Hematopoietic multipotent progenitor cell treated with erythropoietin and hydrocortisone succinate and interleukin-3 and kit ligand, for 4 days (in vitro differentiated cells): ENCODE data around the gene CHRD.
A peak's percentile ranks its signal among the peaks of the same experiment; 100 is the strongest.

ENCODE experiments used
- DNase-seq: peaks from one replicate; pipeline ENCODE4 v3.0.0-alpha.2; 2015

CHRD gene

GRCh38 chr3:184347321-184348056 lies 32.4 kb upstream of the CHRD start:
- DNase-seq: peak; percentile 83

- peak; percentile 28 for DNase-seq
Measured at GRCh38 chr3:184348057-184348382, 31.8 kb upstream of the CHRD start.

GRCh38 chr3:184349563-184350470 lies 30.0 kb upstream of the CHRD start:
- DNase-seq: no peak

DNA sequence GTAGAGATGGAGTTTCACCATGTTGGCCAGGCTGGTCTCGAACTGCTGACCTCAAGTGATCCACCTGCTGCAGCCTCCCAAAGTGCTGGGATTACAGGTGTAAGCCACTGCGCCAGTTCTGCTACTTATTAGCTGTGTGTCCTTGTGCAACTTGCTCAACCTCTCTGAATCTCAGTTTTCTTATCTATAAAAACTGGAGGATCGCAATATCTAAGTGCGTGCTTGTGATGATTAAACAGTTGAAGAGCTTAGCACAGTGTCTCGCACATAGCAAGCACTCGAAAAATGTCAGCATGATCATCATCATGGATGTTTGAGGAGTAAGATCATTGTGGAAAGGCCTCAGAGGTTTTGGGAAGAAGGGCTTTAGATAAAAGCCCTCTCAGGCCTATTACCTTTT lies 29.2 kb upstream of the CHRD start:
- DNase-seq: no peak

DNA sequence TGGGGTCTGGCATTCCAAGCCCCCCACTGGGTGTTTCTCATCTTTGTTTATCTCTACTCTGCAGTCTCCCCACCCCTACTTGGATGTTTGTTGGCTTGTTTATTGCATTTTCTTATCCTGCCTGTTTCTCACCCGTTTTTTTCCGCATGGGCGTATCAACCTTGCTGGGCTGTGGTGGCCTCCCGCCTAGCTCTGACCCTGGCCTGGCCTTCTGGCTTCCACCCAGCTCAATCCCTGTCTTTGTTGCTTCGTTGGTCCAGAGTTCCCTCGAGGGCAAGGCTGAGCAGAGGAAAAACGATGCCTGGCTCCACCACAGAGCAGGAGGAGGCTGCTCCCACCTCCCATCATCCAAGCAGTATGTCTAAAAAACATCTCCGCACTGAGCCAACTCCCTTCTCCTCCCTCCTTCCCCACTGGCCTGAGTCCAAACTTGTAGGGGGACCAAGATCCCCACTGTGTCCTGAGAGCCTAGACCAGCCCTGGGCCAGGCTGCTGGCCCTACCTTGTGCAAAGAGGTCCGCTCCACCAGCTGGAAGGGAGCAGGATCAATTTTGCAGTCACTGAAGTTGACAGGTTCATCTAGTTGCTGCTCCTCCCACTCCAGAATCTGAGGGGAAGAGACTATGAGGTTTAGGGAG lies 28.2 kb upstream of the CHRD start:
- DNase-seq: no peak

DNA sequence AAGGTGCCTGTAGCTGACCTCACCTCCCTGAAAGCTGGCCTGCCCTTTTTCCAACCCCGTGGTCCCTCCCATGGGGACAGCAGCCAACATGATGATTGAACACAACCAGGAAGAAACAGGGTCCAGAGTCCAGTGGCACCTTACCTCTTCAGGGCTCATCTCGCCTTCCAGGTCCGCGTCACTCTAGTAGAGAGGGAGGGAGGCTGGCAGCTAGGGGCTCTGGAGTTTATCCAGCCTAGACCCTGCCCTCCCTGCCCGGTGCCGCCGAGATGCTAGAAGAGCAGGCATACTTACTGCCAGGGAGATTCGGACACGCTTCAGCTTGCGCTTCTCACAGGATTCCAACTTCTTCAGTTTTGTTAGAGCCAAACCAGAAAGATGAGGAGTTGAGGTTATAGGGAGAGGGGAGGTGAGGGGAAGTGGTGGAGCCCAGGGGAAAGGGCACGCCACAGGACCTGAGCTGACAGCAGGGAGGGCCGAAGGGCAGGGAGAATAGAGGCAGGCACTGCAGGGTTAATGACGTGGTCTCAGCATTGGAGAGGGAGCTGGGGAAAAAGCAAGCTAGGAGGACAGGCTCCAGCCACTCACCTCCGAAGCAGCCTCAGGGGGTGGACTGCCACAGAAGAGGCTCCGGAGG lies 27.6 kb upstream of the CHRD start:
- DNase-seq: no peak

- DNase-seq: no peak
Measured at GRCh38 chr3:184352897-184353545, 26.8 kb upstream of the CHRD start.

DNA sequence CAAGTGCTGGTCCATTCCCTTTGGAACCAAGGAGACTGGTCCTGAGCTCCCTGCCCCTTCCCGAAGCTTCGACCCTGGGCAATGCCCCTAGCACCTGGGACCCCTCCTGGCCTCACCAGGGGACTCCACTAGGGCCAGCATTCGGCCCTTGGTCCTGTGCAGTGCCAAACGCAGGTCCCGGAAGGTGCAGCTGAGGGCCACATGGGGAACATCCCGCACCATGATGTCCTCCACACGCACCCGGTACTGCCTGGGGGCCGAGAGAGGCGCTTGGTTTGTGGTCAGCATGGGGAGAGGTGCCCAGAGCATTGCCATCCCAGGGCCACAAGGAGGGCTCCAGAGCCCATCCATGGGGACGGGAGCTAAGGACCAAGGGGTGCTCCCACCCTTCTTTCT lies 26.3 kb upstream of the CHRD start:
- no peak for DNase-seq

- DNase-seq: peak; percentile 72
Measured at GRCh38 chr3:184354121-184354728, 25.6 kb upstream of the CHRD start.

GRCh38 chr3:184354754-184355153 lies 25.1 kb upstream of the CHRD start:
- DNase-seq: no peak

DNA sequence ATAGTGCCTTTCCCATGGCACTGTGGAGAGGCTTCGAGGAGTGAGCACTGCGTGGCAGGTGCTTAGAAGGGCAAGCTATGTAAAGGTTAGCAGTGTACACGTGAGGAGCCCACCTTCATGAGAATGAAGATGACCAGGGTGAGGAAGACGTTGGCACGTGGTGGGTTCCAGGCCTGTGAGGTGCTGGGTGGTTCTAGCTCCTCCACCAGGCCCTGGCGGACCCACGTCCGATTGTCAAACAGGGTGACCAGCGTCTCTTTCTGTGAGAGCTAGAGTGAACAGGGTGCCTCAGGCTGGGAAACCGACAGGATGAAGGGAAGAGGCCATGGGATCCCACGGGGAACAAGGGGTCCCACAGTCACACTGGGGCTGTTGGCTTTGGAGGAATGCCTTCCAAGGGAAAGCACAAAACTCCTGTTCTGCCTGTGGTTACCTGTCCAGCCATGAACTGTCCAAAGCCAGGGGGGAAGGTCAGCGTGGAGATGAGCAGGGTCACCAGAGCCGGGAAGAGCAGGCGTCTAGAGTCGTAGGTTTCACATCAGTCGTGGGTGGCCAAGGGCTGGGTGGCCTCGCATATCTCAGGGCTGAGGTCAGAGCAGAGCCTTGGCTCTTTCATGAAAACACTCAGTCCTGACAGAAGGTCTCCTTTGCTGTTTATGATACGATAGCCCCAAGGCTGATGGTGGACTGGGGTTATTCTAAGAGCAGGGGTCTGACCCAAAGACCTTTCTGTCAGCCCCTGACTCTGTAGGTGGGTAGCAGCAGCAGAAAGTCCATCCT lies 24.4 kb upstream of the CHRD start:
- DNase-seq: no peak

DNA sequence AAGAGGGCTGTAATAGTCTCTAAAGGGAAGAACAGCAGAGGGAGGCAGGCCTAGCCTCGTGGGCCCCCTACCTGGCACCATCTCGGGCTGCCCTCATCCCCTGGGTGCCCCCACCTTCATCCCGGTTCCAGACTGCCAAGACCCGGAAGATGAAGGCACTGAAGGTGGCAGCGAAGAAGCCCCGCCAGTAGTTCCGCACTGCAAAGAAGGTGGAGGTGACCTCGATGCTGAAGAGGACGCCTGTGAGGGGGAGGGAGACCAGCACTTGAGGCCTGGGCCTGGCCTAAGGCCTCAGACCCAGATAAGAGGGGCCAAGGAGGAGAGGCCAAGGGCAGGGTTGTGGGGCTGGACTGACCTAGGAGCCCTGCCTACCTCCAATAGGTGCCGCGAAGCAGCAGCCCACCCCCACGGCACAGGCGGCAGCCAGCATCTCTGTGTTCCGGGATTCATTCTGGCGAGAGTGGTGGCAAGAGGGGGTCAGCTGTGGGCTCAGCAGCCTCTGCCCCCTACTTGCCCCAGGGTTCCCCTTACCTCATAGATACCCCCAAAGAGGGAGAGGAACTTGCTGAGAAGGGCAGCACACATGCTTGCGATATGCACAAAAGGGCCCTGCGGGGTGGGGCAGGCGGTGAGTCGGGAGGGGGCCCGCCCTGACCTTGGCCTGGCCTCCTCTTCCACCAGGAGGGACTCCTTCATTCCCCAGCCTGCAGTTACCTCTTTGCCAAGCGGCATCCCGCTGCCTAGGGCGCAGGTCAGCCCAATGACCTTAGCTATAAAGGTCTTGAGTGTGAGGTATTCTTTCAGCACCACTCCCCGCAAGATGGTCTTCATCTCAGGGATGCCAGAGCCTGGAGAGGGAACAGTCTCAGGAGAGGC lies 22.4 kb upstream of the CHRD start:
- DNase-seq: no peak

GRCh38 chr3:184358124-184358767 lies 21.6 kb upstream of the CHRD start:
- DNase-seq: no peak

GRCh38 chr3:184358921-184359350 lies 20.9 kb upstream of the CHRD start:
- no peak for DNase-seq

GRCh38 chr3:184359610-184360009 lies 20.2 kb upstream of the CHRD start:
- DNase-seq: no peak

DNA sequence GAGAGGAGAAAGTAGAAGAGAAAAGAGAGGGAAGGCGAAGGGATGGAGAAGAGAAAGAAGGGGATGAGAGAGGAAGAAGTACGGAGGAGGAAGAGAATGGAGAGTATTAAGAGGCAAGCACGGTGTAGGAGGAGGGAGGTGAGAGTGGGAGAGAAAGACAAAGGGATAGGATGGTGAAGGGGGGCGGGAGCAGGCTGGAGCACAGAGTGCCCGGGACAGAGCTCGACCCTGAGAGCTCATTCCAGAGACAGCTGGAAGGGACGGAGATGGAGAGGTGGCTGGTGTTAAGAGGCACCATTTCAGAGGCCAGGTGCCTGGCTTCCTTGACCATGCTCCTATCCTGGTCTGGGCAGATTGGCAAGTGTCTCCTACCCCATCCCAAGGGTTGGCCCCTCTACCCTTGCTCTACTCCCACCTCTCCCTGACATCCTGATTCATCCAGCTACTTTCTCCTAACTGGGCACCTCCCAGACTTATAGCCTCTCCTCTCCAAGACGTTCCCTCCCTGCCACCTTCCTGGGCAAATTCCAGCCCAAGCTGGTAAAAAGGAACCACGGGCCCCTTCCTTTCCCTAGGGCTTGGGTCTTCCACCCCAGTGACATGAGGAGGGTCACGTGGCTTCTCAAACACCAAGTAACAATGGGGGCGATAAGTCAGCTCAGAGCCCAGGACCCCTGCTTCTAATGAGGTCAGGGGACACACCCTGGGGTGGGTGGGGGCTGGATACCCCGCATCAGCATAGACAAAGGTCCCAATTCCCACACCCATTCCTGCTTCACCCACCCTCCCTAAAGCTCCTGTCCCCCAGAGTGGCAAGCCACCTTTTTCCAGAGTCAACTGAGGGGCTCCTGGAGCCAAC lies 19.6 kb upstream of the CHRD start:
- DNase-seq: no peak

- peak; percentile 16 for DNase-seq
Measured at GRCh38 chr3:184360929-184361531, 18.8 kb upstream of the CHRD start.

DNA sequence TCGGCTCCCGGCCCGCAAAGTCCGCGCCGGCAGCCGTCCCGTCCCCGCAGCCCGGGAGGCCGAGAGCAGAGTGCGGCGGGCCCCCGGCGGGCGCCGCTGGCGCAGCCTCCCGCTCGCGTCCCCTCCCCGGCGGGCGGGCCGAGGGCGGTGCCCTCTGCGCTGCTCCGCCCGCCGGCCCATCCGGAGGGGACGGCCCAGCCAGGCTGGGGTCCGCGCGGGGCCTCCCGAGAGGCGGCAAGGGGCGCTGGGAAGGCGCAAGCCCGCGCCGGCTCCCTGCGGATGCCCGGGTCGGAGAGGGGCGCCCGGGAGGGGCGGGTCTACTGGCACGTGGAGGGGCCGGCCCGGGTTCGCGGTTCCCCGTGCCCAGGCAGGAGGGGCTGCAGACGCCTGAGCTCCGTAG lies 18.3 kb upstream of the CHRD start, which contains the start of the genes CLCN2 and POLR2H:
TSS of gene CLCN2 (minus strand) at position 74 of the 400 bp plus-strand sequence. CDS start 126 bp downstream, outside the sequence.
TSS of gene POLR2H (plus strand) at position 179 of the 400 bp plus-strand sequence. CDS start 1,783 bp downstream, outside the sequence.
- peak; percentile 76 for DNase-seq
